SK-N-SH treated with all-trans-retinoic acid at 6 μM for 48 hours (cell line): Measurements from ENCODE around the gene MKRN2OS.

ENCODE experiments used
- CSDC2 ChIP-seq: fragments of 250-450 bp; sonication (Bioruptor Pico); IDR thresholded peaks from 2 replicates; pipeline ENCODE4 v1.5.0; 2020; ENCODE audit warnings: mild to moderate bottlenecking, moderate library complexity
- OSR1 ChIP-seq: fragments of 250-450 bp; sonication (Bioruptor Pico); IDR thresholded peaks from 2 replicates; pipeline ENCODE4 v1.8.0; 2022; ENCODE audit warnings: moderate library complexity, mild to moderate bottlenecking, inconsistent platforms
- SNAI2 ChIP-seq: fragments of 250-450 bp; sonication (Bioruptor Pico); IDR thresholded peaks from 2 replicates; pipeline ENCODE4 v1.5.0; 2020; ENCODE audit warnings: mild to moderate bottlenecking, moderate library complexity
- TCF4 ChIP-seq: fragments of 250-450 bp; sonication (Bioruptor Pico); IDR thresholded peaks from 2 replicates; pipeline ENCODE4 v1.8.0; 2021; ENCODE audit warnings: mild to moderate bottlenecking, moderate library complexity, borderline replicate concordance
- ZFP30 ChIP-seq: fragments of 450-650 bp; formaldehyde crosslinking; IDR thresholded peaks from 2 replicates; pipeline ENCODE4 v1.5.0; 2022; ENCODE audit warnings: mild to moderate bottlenecking, moderate library complexity
- ZNF565 ChIP-seq: fragments of 450-650 bp; formaldehyde crosslinking; conservative IDR thresholded peaks from 2 replicates; pipeline ENCODE4 v1.5.0; 2020; ENCODE audit warnings: low read depth, mild to moderate bottlenecking, moderate library complexity

DNA sequence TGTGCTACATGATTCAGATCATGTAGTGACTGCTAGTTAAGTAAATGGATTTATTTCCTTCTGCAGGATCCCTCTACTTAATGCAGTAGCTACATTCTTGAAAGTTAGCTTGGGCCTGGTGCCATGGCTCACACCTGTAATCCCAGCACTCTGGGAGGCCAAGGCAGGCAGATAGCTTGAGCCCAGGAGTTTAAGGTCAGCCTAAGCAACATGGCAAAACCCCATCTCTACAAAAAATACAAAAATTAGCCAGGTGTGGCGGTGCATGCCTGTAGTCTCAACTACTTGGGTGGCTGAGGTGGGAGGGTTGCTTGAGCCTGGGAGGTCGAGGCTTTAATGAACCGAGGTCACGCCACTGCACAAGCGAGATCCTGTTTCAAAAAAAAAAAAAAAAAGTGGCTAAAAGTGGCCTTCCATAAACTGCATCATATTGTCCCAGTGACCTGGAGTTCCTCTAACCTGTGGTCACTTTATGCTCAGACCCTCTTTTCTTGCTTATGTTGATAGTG, 39.0 kb downstream of the MKRN2OS start:
- TF ChIP-seq ZNF565 (no peak), ZFP30 (no peak), TCF4 (no peak), SNAI2 (CRISPR knock-in tag) (no peak), CSDC2 (CRISPR knock-in tag) (no peak), OSR1 (CRISPR knock-in tag) (no peak)
